T-helper 1 cell treated with Interleukin-12 subunit alpha and Interleukin-12 subunit beta and Interleukin-4 antibody, amounts not matched to agents 30 μg/mL and 1 μg/mL, for 36 hours (primary cell): Measurements from ENCODE around the gene POLG.

ENCODE experiments used
- H3K27ac Mint-ChIP-seq: one replicate; pipeline ENCODE4 v1.8.0; 2021; ENCODE audit warnings: mild to moderate bottlenecking, mixed read lengths
- H3K27me3 Mint-ChIP-seq: one replicate; pipeline ENCODE4 v1.8.0; 2021; ENCODE audit warnings: low read depth, mixed read lengths
- H3K36me3 Mint-ChIP-seq: one replicate; pipeline ENCODE4 v1.8.0; 2021; ENCODE audit warnings: low read depth, mixed read lengths
- H3K4me1 Mint-ChIP-seq: one replicate; pipeline ENCODE4 v1.8.0; 2021; ENCODE audit warnings: low read depth, mixed read lengths
- H3K4me3 Mint-ChIP-seq: one replicate; pipeline ENCODE4 v1.8.0; 2021; ENCODE audit warnings: mild to moderate bottlenecking, moderate library complexity, mixed read lengths
- H3K9me3 Mint-ChIP-seq: one replicate; pipeline ENCODE4 v1.8.0; 2021; ENCODE audit warnings: mixed read lengths

Gene POLG

GRCh38 chr15:89374086-89374981 is 39.7 kb upstream of the POLG start:
- Mint-ChIP-seq H3K27me3 (peaks cover 82% of the 10 kb centered on the region), H3K4me3 (no peak overlapping the region), H3K27ac (no peak overlapping the region), H3K4me1 (no peaks in the 10 kb centered on the region), H3K9me3 (no peaks in the 10 kb centered on the region), H3K36me3 (peaks cover 2% of the 10 kb centered on the region)

- peaks cover 80% of the 10 kb centered on the region for H3K27me3 Mint-ChIP-seq
- peak overlapping the region; percentile 80 for H3K27ac Mint-ChIP-seq
- peaks cover 2% of the 10 kb centered on the region for H3K36me3 Mint-ChIP-seq
- no peaks in the 10 kb centered on the region for H3K9me3 Mint-ChIP-seq
- H3K4me3 Mint-ChIP-seq: no peak overlapping the region
- H3K4me1 Mint-ChIP-seq: no peaks in the 10 kb centered on the region
Measured at GRCh38 chr15:89372069-89372935, 37.7 kb upstream of the POLG start.

GRCh38 chr15:89371228-89372044 is 36.8 kb upstream of the POLG start:
- H3K9me3 Mint-ChIP-seq: no peaks in the 10 kb centered on the region
- peaks cover 80% of the 10 kb centered on the region for H3K27me3 Mint-ChIP-seq
- H3K27ac Mint-ChIP-seq: no peak overlapping the region
- H3K4me3 Mint-ChIP-seq: no peak overlapping the region
- H3K36me3 Mint-ChIP-seq: peaks cover 2% of the 10 kb centered on the region
- peaks cover 2% of the 10 kb centered on the region for H3K4me1 Mint-ChIP-seq

- peaks cover 81% of the 10 kb centered on the region for H3K27me3 Mint-ChIP-seq
- peaks cover 2% of the 10 kb centered on the region for H3K36me3 Mint-ChIP-seq
- peaks cover 2% of the 10 kb centered on the region for H3K4me1 Mint-ChIP-seq
- no peak overlapping the region for H3K27ac Mint-ChIP-seq
- no peak overlapping the region for H3K4me3 Mint-ChIP-seq
- H3K9me3 Mint-ChIP-seq: no peaks in the 10 kb centered on the region
Measured at GRCh38 chr15:89370978-89371227, 36.3 kb upstream of the POLG start.

- Mint-ChIP-seq H3K27ac (no peak overlapping the region), H3K9me3 (no peaks in the 10 kb centered on the region), H3K4me1 (peaks cover 2% of the 10 kb centered on the region), H3K4me3 (no peak overlapping the region), H3K36me3 (peaks cover 2% of the 10 kb centered on the region), H3K27me3 (peaks cover 81% of the 10 kb centered on the region)
Measured at GRCh38 chr15:89370120-89370977, 35.7 kb upstream of the POLG start.

- Mint-ChIP-seq H3K36me3 (peaks cover 2% of the 10 kb centered on the region), H3K27me3 (peaks cover 81% of the 10 kb centered on the region), H3K9me3 (no peaks in the 10 kb centered on the region), H3K4me3 (no peak overlapping the region), H3K27ac (no peak overlapping the region), H3K4me1 (peaks cover 2% of the 10 kb centered on the region)
Measured at GRCh38 chr15:89369341-89369947, 34.8 kb upstream of the POLG start.

GRCh38 chr15:89368566-89369223 is 34.1 kb upstream of the POLG start:
- peaks cover 2% of the 10 kb centered on the region for H3K4me1 Mint-ChIP-seq
- no peaks in the 10 kb centered on the region for H3K9me3 Mint-ChIP-seq
- no peak overlapping the region for H3K4me3 Mint-ChIP-seq
- peak overlapping the region; percentile 20 for H3K27ac Mint-ChIP-seq
- H3K36me3 Mint-ChIP-seq: peaks cover 2% of the 10 kb centered on the region
- peaks cover 81% of the 10 kb centered on the region for H3K27me3 Mint-ChIP-seq

GRCh38 chr15:89367485-89368451 is 33.1 kb upstream of the POLG start:
- Mint-ChIP-seq H3K9me3 (no peaks in the 10 kb centered on the region), H3K4me1 (peaks cover 2% of the 10 kb centered on the region), H3K27me3 (peaks cover 85% of the 10 kb centered on the region), H3K27ac (no peak overlapping the region), H3K36me3 (peaks cover 2% of the 10 kb centered on the region), H3K4me3 (no peak overlapping the region)

- H3K27me3 Mint-ChIP-seq: peaks cover 81% of the 10 kb centered on the region
- H3K27ac Mint-ChIP-seq: peak overlapping the region; percentile 27
- H3K9me3 Mint-ChIP-seq: no peaks in the 10 kb centered on the region
- no peak overlapping the region for H3K4me3 Mint-ChIP-seq
- no peaks in the 10 kb centered on the region for H3K36me3 Mint-ChIP-seq
- H3K4me1 Mint-ChIP-seq: peaks cover 2% of the 10 kb centered on the region
Measured at GRCh38 chr15:89366656-89367393, 32.2 kb upstream of the POLG start.

GRCh38 chr15:89365462-89366065 is 30.9 kb upstream of the POLG start:
- Mint-ChIP-seq H3K4me1 (peaks cover 2% of the 10 kb centered on the region), H3K4me3 (no peak overlapping the region), H3K36me3 (no peaks in the 10 kb centered on the region), H3K9me3 (no peaks in the 10 kb centered on the region), H3K27me3 (peaks cover 86% of the 10 kb centered on the region), H3K27ac (no peak overlapping the region)

- H3K4me3 Mint-ChIP-seq: no peak overlapping the region
- peaks cover 2% of the 10 kb centered on the region for H3K4me1 Mint-ChIP-seq
- H3K36me3 Mint-ChIP-seq: no peaks in the 10 kb centered on the region
- H3K27me3 Mint-ChIP-seq: peaks cover 86% of the 10 kb centered on the region
- no peaks in the 10 kb centered on the region for H3K9me3 Mint-ChIP-seq
- H3K27ac Mint-ChIP-seq: no peak overlapping the region
Measured at GRCh38 chr15:89364741-89365450, 30.3 kb upstream of the POLG start.
